ENCODE measurements around the gene ARL15. TPM values are rescaled to one million over a fixed set of nuclear protein-coding genes. Genes with fewer than 3 reads are reported as not detected.

The ARL15 gene
- total and polyA plus RNA-seq, 2 of the 4 experiments (the other 2 are of a cell fraction), result 7.3 to 19.2 TPM

DNA sequence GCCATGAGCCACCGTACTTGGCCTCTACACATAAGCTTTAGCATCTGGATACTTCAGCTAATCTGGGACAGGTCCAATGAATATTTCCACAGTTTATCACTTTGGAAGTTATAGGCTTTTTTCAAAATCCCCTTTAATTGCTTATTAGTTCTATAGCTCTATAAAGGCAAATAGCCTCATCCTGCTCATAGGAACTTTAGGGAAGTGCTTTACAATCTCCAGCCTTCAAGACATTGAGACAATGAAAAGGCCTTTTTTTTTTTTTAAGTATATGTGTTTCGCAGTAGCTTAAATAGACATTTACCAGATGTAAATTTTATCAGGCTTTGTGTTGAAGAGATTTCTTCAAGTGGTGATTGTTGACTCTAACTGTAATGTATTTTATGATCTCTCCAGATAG, 224.2 kb downstream of the ARL15 start:
- Histone ChIP-seq H3K4me1 (ENCODE audit: control insufficient read depth, insufficient read depth, low read length) (peaks cover 12% of the 10 kb centered on the region), H2BK5ac (ENCODE audit: low read depth, low read length, poor library complexity, severe bottlenecking) (no peak overlapping the region), H2AK9ac (replicated peaks; ENCODE audit: low read depth, low read length, poor library complexity) (no peak overlapping the region), H4K20me1 (ENCODE audit: insufficient read depth, low read length) (no peaks in the 10 kb centered on the region), H3K4me2 (ENCODE audit: low read depth, low read length) (no peak overlapping the region), H3K36me3 (ENCODE audit: control insufficient read depth, insufficient read depth, low read length) (no peaks in the 10 kb centered on the region), H3K9ac (ENCODE audit: low read depth, low read length) (no peak overlapping the region), H2AFZ (replicated peaks; ENCODE audit: low read length, poor library complexity) (no peak overlapping the region), H4K5ac (ENCODE audit: low read depth, low read length) (no peak overlapping the region), H2AK5ac (ENCODE audit: low read depth, low read length) (no peak overlapping the region), H4K91ac (ENCODE audit: insufficient read depth, low read depth, low read length) (peak overlapping the region; percentile 46; the same call in 1 of the 2 replicates), H3K23ac (ENCODE audit: low read depth, low read length) (no peak overlapping the region), H3K27me3 (ENCODE audit: control insufficient read depth, insufficient read depth, low read length) (no peaks in the 10 kb centered on the region), H3K79me1 (ENCODE audit: low read depth in 1 of 2, low read length in 2 of 2) (0 out of 4 replicates have a peak, but pooled peaks cover 0 to 3% of the 10 kb centered on the region in 2 experiments), H3K4ac (ENCODE audit: low read depth, low read length) (no peak overlapping the region), H2BK120ac (ENCODE audit: low read depth, low read length) (no peak overlapping the region; the same call in 1 of the 2 replicates), H3K56ac (ENCODE audit: extremely low read depth, insufficient read depth, low read length) (no peak overlapping the region), H3K18ac (ENCODE audit: low read depth, low read length) (no peak overlapping the region; the same call in 1 of the 2 replicates), H3K27ac (ENCODE audit: insufficient read depth, low read length) (no peak overlapping the region; the same call in 1 of the 2 replicates), H2BK15ac (ENCODE audit: low read depth, low read length) (no peak overlapping the region), H3K14ac (replicated peaks; ENCODE audit: low read depth, low read length) (no peak overlapping the region), H4K8ac (ENCODE audit: low read depth in 2 of 2, low read length in 2 of 2) (peak overlapping the region; percentile 3 to 44; a peak in 1 of 4 replicates), H3K4me3 (ENCODE audit: insufficient read depth, low read depth, low read length) (no peak overlapping the region), H3K9me1 (ENCODE audit: insufficient read depth, low read length) (no peaks in the 10 kb centered on the region), H2BK20ac (ENCODE audit: low read depth, low read length) (no peak overlapping the region), H3K9me3 (ENCODE audit: control insufficient read depth, insufficient read depth, low read length) (no peaks in the 10 kb centered on the region)
- ATAC-seq (ENCODE audit: low read depth) (no peak), DNase-seq (no peak)
- WGBS, 2 experiments (ENCODE audit: extremely low coverage in 2 of 2, insufficient read length in 1 of 2), result no CpG with 5 or more reads among the region's 2 CpGs
- BruUV-seq (replicated peaks), result no TSS peak
- POLR2A ChIA-PET (ENCODE audit: unreplicated experiment), result no interaction called here
- TF ChIP-seq RAD21 (IDR thresholded peaks at IDR 0.05; ENCODE audit: low read length) (no peak), MXI1 (IDR thresholded peaks at IDR 0.05; ENCODE audit: borderline replicate concordance, low read depth, low read length) (no peak), MAZ (IDR thresholded peaks at IDR 0.05; ENCODE audit: borderline replicate concordance, low read depth, low read length) (no peak), MAFK (IDR thresholded peaks at IDR 0.05; ENCODE audit: low read depth, low read length) (no peak), CHD1 (IDR thresholded peaks at IDR 0.05; ENCODE audit: low read depth, low read length) (no peak), SMC3 (IDR thresholded peaks at IDR 0.05; ENCODE audit: low read depth, low read length) (no peak), POLR2A (IDR thresholded peaks at IDR 0.05; ENCODE audit: low read depth, low read length) (no peak), RCOR1 (IDR thresholded peaks at IDR 0.05; ENCODE audit: insufficient replicate concordance, low read length) (no peak), NFE2L2 (IDR thresholded peaks at IDR 0.05; ENCODE audit: low read depth, low read length) (no peak), CEBPB (IDR thresholded peaks at IDR 0.05; ENCODE audit: low read depth, low read length) (no peak), RFX5 (IDR thresholded peaks at IDR 0.05; ENCODE audit: low read depth, low read length) (no peak), BHLHE40 (IDR thresholded peaks at IDR 0.05; ENCODE audit: low read depth, low read length) (no peak), FOS (IDR thresholded peaks at IDR 0.05; ENCODE audit: low read depth, low read length) (no peak)
- TF ChIP-seq, protein P1, sequence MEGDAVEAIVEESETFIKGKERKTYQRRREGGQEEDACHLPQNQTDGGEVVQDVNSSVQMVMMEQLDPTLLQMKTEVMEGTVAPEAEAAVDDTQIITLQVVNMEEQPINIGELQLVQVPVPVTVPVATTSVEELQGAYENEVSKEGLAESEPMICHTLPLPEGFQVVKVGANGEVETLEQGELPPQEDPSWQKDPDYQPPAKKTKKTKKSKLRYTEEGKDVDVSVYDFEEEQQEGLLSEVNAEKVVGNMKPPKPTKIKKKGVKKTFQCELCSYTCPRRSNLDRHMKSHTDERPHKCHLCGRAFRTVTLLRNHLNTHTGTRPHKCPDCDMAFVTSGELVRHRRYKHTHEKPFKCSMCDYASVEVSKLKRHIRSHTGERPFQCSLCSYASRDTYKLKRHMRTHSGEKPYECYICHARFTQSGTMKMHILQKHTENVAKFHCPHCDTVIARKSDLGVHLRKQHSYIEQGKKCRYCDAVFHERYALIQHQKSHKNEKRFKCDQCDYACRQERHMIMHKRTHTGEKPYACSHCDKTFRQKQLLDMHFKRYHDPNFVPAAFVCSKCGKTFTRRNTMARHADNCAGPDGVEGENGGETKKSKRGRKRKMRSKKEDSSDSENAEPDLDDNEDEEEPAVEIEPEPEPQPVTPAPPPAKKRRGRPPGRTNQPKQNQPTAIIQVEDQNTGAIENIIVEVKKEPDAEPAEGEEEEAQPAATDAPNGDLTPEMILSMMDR (conservative IDR thresholded peaks at IDR 0.05; ENCODE audit: low read depth, low read length), result no peak
- intact Hi-C loops (cut with micrococcal nuclease) (loop anchor here (2.0 kb wide), 1 partner anchor 607 kb away; no protein-coding TSS in a partner anchor), in situ Hi-C loops (cut with MboI; ENCODE audit: low sequenced_read_pairs) (no loop called here), dilution Hi-C loops (cut with HindIII; ENCODE audit: low sequenced_read_pairs, unreplicated experiment) (no loop called here)
- CTCF ChIA-PET, result interaction anchor here (1.1 kb wide), 1 partner anchor 10 kb away, joined by 3 read pairs; no protein-coding TSS in a partner anchor
